ENCODE measurements around the gene STYXL2. TPM values are rescaled to one million over a fixed set of nuclear protein-coding genes. Genes with fewer than 3 reads are reported as not detected.

STYXL2 gene
- polyA plus RNA-seq, 1 donor (not counting 4 experiments of a cell fraction or from before 2014, with no cell fraction given): not detected

DNA sequence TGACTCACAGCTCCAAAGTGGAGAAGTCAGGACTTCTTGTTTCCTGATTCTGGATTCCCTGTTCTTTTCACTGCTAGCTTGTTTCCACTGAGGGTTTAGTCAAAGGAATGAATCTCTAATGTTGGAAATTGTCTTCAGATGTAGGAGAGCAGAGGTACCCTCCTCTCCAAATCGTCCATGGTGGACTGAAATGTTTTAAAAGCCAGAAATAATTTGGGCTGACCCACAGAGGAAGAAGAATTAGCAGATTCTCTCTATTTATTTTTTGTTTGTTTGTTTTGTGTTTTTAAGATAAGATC is 34.1 kb upstream of the STYXL2 start:
- no peaks in the 10 kb centered on the region for H3K9me1 ChIP-seq (ENCODE audit: control insufficient read depth, extremely low read depth, insufficient read depth, low read length)
- H3K4me1 ChIP-seq (ENCODE audit: control insufficient read depth, extremely low read depth, insufficient read depth, low read length): peaks cover 6% of the 10 kb centered on the region
- TF ChIP-seq EZH2 (IDR thresholded peaks at IDR 0.05; ENCODE audit: low read length): no peak
- TF ChIP-seq, protein P1, sequence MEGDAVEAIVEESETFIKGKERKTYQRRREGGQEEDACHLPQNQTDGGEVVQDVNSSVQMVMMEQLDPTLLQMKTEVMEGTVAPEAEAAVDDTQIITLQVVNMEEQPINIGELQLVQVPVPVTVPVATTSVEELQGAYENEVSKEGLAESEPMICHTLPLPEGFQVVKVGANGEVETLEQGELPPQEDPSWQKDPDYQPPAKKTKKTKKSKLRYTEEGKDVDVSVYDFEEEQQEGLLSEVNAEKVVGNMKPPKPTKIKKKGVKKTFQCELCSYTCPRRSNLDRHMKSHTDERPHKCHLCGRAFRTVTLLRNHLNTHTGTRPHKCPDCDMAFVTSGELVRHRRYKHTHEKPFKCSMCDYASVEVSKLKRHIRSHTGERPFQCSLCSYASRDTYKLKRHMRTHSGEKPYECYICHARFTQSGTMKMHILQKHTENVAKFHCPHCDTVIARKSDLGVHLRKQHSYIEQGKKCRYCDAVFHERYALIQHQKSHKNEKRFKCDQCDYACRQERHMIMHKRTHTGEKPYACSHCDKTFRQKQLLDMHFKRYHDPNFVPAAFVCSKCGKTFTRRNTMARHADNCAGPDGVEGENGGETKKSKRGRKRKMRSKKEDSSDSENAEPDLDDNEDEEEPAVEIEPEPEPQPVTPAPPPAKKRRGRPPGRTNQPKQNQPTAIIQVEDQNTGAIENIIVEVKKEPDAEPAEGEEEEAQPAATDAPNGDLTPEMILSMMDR (optimal IDR thresholded peaks at IDR 0.05 in 1 of 3, IDR thresholded peaks at IDR 0.05 in 1 of 3, conservative IDR thresholded peaks at IDR 0.05 in 1 of 3; ENCODE audit: extremely low read depth in 1 of 3, insufficient read depth in 2 of 3, low read length in 3 of 3): no peak
- no peak overlapping the region for H3K9ac ChIP-seq (ENCODE audit: control insufficient read depth, extremely low read depth, insufficient read depth, low read length)
- H3K9me3 ChIP-seq (ENCODE audit: control insufficient read depth, low read depth, low read length): no peaks in the 10 kb centered on the region
- no peaks in the 10 kb centered on the region for H4K20me1 ChIP-seq (ENCODE audit: control insufficient read depth, extremely low read depth, insufficient read depth, low read length)
- DNase-seq (ENCODE audit: low read depth, low spot score) (no peak), FAIRE-seq (no peak)
- H3K27ac ChIP-seq (ENCODE audit: control insufficient read depth, insufficient read depth, low read length): no peak overlapping the region
- H3K4me3 ChIP-seq (ENCODE audit: control insufficient read depth in 2 of 3, extremely low read depth in 1 of 3, insufficient read depth in 2 of 3, low read depth in 1 of 3, low read length in 3 of 3): no peak overlapping the region
- H3K36me3 ChIP-seq (ENCODE audit: control insufficient read depth in 2 of 2, extremely low read depth in 1 of 2, insufficient read depth in 2 of 2, low read length in 2 of 2): no peaks in the 10 kb centered on the region
- no peaks in the 10 kb centered on the region for H3K79me2 ChIP-seq (ENCODE audit: control insufficient read depth, insufficient read depth, low read length)
- dilution Hi-C loops (cut with MboI; ENCODE audit: extremely low pct_ligation_motif_present, low sequenced_read_pairs): loop anchor here (25.0 kb wide), 2 partner anchors 197 to 453 kb away; partner anchors contain the start of gene CD247
- peaks cover 4% of the 10 kb centered on the region for H3K27me3 ChIP-seq (ENCODE audit: control insufficient read depth, extremely low read depth, insufficient read depth, low read length)
- H2AFZ ChIP-seq (ENCODE audit: control insufficient read depth, low read length): no peak overlapping the region
- H3K4me2 ChIP-seq (ENCODE audit: control insufficient read depth, extremely low read depth, insufficient read depth, low read depth, low read length): peak overlapping the region; percentile 64

DNA sequence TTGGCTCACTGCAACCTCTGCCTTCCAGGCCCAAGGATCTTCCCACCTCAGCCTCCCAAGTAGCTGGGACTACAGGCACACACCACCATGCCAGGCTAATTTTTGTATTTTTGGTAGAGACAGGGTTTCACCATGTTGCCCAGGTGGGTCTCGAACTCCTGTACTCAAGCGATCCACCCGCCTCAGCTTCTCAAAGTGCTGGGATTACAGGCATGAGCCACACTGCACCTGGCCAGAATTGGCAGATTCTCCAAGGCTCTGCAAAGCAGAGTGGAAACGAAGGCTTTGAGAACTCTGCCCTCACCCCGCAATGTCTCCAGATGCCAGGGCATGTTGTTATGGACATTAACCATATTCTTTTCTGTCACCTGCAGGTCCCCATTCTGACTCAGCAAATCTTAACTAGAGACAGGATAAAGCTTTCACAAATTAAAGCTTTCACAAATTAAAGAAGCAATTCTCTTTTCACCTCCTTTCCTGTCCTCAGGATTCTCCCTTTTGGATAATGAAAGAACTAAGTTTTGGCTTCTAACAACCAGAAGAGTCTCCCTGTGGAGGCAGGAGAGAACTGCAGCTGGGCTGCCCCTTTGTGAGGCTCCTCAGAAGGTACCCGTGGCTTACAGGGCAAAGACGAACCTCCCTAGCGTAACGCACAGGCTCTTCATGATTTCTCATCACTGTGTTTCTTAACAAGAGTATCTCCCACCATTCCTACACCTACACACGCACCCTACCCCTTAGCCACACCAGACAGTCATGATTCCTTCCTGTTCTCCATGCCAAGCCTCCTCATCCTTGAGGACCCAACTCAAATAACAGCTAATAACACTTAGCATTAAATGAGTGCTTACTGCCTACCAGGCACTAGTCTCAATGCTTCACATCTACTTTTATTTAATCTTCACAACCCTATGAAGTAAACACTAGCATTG is 33.5 kb upstream of the STYXL2 start:
- Histone ChIP-seq H2AFZ (ENCODE audit: control insufficient read depth, low read length) (no peak overlapping the region), H3K27me3 (ENCODE audit: control insufficient read depth, extremely low read depth, insufficient read depth, low read length) (peaks cover 4% of the 10 kb centered on the region), H3K9me1 (ENCODE audit: control insufficient read depth, extremely low read depth, insufficient read depth, low read length) (no peaks in the 10 kb centered on the region), H3K4me2 (ENCODE audit: control insufficient read depth, extremely low read depth, insufficient read depth, low read depth, low read length) (no peak overlapping the region), H3K27ac (ENCODE audit: control insufficient read depth, insufficient read depth, low read length) (no peak overlapping the region), H4K20me1 (ENCODE audit: control insufficient read depth, extremely low read depth, insufficient read depth, low read length) (no peaks in the 10 kb centered on the region), H3K9me3 (ENCODE audit: control insufficient read depth, low read depth, low read length) (no peaks in the 10 kb centered on the region), H3K9ac (ENCODE audit: control insufficient read depth, extremely low read depth, insufficient read depth, low read length) (no peak overlapping the region), H3K36me3 (ENCODE audit: control insufficient read depth in 2 of 2, extremely low read depth in 1 of 2, insufficient read depth in 2 of 2, low read length in 2 of 2) (no peaks in the 10 kb centered on the region), H3K4me3 (ENCODE audit: control insufficient read depth in 2 of 3, extremely low read depth in 1 of 3, insufficient read depth in 2 of 3, low read depth in 1 of 3, low read length in 3 of 3) (no peak overlapping the region), H3K79me2 (ENCODE audit: control insufficient read depth, insufficient read depth, low read length) (no peaks in the 10 kb centered on the region), H3K4me1 (ENCODE audit: control insufficient read depth, extremely low read depth, insufficient read depth, low read length) (peaks cover 6% of the 10 kb centered on the region)
- TF ChIP-seq, protein P1 (optimal IDR thresholded peaks at IDR 0.05 in 1 of 3, IDR thresholded peaks at IDR 0.05 in 1 of 3, conservative IDR thresholded peaks at IDR 0.05 in 1 of 3; ENCODE audit: extremely low read depth in 1 of 3, insufficient read depth in 2 of 3, low read length in 3 of 3): peak; percentile 12 to 44 (median 21)
- TF ChIP-seq EZH2 (IDR thresholded peaks at IDR 0.05; ENCODE audit: low read length): no peak
- no peak for FAIRE-seq
- no peak for DNase-seq (ENCODE audit: low read depth, low spot score)
- dilution Hi-C loops (cut with MboI; ENCODE audit: extremely low pct_ligation_motif_present, low sequenced_read_pairs): loop anchor here (25.0 kb wide), 2 partner anchors 198 to 452 kb away; partner anchors contain the start of gene CD247

Measured in keratinocyte (primary cell).